ENCODE data around the gene TBX5.

- TF ChIP-seq CTCF (IDR thresholded peaks at IDR 0.05): no peak
- no peak for TF ChIP-seq POLR2A (IDR thresholded peaks at IDR 0.05)
Measured at GRCh38 chr12:114447799-114448617, 42.1 kb upstream of the TBX5 start.
